Measurements from ENCODE around the gene FHL1.

DNA sequence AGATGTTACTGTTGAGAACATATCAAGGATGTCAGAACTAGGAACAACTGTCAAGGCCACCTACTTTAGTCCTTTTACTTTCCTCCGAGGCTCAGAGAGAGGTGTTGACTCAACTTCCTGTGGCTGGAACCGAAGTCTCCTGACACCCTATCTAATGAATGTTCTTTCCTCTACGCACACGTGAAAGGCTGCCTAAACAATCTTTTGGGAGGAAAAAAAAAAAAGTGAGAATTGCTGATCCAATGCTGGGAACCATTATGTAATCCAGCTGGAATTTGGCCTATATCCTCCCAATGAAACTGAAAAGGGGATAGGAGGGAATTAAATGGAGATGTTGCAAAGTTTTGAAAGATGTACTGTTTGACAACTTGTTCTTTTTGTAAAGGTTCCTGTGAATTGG, 112.2 kb downstream of the FHL1 start:
- TF ChIP-seq, protein P1, sequence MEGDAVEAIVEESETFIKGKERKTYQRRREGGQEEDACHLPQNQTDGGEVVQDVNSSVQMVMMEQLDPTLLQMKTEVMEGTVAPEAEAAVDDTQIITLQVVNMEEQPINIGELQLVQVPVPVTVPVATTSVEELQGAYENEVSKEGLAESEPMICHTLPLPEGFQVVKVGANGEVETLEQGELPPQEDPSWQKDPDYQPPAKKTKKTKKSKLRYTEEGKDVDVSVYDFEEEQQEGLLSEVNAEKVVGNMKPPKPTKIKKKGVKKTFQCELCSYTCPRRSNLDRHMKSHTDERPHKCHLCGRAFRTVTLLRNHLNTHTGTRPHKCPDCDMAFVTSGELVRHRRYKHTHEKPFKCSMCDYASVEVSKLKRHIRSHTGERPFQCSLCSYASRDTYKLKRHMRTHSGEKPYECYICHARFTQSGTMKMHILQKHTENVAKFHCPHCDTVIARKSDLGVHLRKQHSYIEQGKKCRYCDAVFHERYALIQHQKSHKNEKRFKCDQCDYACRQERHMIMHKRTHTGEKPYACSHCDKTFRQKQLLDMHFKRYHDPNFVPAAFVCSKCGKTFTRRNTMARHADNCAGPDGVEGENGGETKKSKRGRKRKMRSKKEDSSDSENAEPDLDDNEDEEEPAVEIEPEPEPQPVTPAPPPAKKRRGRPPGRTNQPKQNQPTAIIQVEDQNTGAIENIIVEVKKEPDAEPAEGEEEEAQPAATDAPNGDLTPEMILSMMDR (IDR thresholded peaks at IDR 0.05), result no peak
- no peak for TF ChIP-seq POLR2A (IDR thresholded peaks at IDR 0.05)

Measured in thyroid gland (tissue), 4 donors.